Small intestine (tissue), 7 donors: Measurements from ENCODE around the gene GID8. TPM values are rescaled to one million over a fixed set of nuclear protein-coding genes. Genes with fewer than 3 reads are reported as not detected.

ENCODE experiments used
- DNase-seq, 2 donors: peaks; one replicate each; pipeline versions ENCODE4 v3.0.0 to v3.0.0-alpha.2; 2013
- FAIRE-seq: peaks from 2 replicates; lab custom pipeline; 2012; peaks lifted over from hg19 to GRCh38; lab: Jason Lieb, UNC
- H3K27ac ChIP-seq, 3 donors: one replicate each; pipeline ENCODE4 v1.5.1; 2013; ENCODE audit warnings: low read length in 2 of 3, mild to moderate bottlenecking in 2 of 3, control low read depth in 1 of 3, inconsistent platforms in 1 of 3, low read depth in 1 of 3, moderate library complexity in 1 of 3
- H3K27me3 ChIP-seq, 3 donors: one replicate each; pipeline ENCODE4 v1.6.1; 2013; ENCODE audit warnings: low read length in 3 of 3, inconsistent platforms in 1 of 3; ENCODE audit not compliant: control insufficient read depth in 3 of 3, insufficient read depth in 3 of 3
- H3K36me3 ChIP-seq, 3 donors: one replicate each; pipeline ENCODE4 v1.6.1; 2013; ENCODE audit warnings: low read length in 3 of 3, inconsistent platforms in 1 of 3, low read depth in 1 of 3, mild to moderate bottlenecking in 1 of 3, moderate library complexity in 1 of 3; ENCODE audit not compliant: control insufficient read depth in 3 of 3, insufficient read depth in 2 of 3
- H3K4me1 ChIP-seq, 3 donors: one replicate each; pipeline ENCODE4 v1.6.1; 2013; ENCODE audit warnings: low read length in 2 of 3, inconsistent platforms in 1 of 3, low read depth in 1 of 3, mild to moderate bottlenecking in 1 of 3, moderate library complexity in 1 of 3; ENCODE audit not compliant: control insufficient read depth in 3 of 3, insufficient read depth in 2 of 3
- H3K4me3 ChIP-seq, 3 donors: one replicate each; pipeline ENCODE4 v1.5.1; 2013; ENCODE audit warnings: low read length in 3 of 3, control low read depth in 1 of 3, inconsistent platforms in 1 of 3, low read depth in 1 of 3, mild to moderate bottlenecking in 1 of 3, moderate library complexity in 1 of 3
- H3K9me3 ChIP-seq, 2 donors: one replicate each; pipeline ENCODE4 v1.6.1; 2013; ENCODE audit warnings: low read depth in 1 of 2, low read length in 1 of 2; ENCODE audit not compliant: control insufficient read depth in 2 of 2, insufficient read depth in 1 of 2
- WGBS, 3 donors: extraction: QIAGEN DNeasy Blood & Tissue Kit; methylation state at CpG; one replicate each; pipeline ENCODE4 v1.1.7; 2013; 5-methylcytosine and 5-hydroxymethylcytosine counted together
- polyA plus RNA-seq, 4 donors: library from polyadenylated mRNA; stranded (reverse) in 3 of 4; unstranded in 1 of 4; fragments of 200-250 nt in 3 of 4; fragments of 120-200 nt in 1 of 4; gene quantifications; one replicate each; pipeline versions ENCODE4 v1.2.1 to v1.2.3, GENCODE V29; 2013
- donor health status: healthy with polysubstance abuse.
- donor health status: control.
- donor health status: control.
- donor health status: Bipolar disorder and iron deficiency.
- donor health status: healthy.

The GID8 gene
- polyA plus RNA-seq, 4 donors = 14.3 to 31.0 (median 17.1) TPM

GRCh38 chr20:62913043-62913630 is 24.8 kb upstream of the GID8 start:
- FAIRE-seq (no peak), DNase-seq (no peak)
- peaks cover 20 to 63% (median 31%) of the 10 kb centered on the region in 3 donors for H3K36me3 ChIP-seq
- peaks cover 8 to 13% (median 9%) of the 10 kb centered on the region in 3 donors for H3K4me1 ChIP-seq
- 69 to 74% (median 70%) methylated on average over 7 of the region's 7 CpGs for WGBS, 3 donors
- H3K9me3 ChIP-seq = no peaks in the 10 kb centered on the region
- H3K4me3 ChIP-seq = no peak overlapping the region
- no peaks in the 10 kb centered on the region for H3K27me3 ChIP-seq
- no peak overlapping the region for H3K27ac ChIP-seq

- Histone ChIP-seq H3K27me3 (no peaks in the 10 kb centered on the region), H3K27ac (no peak overlapping the region), H3K4me1 (peaks cover 8 to 13% (median 11%) of the 10 kb centered on the region in 3 donors), H3K9me3 (no peaks in the 10 kb centered on the region), H3K36me3 (peaks cover 17 to 50% (median 24%) of the 10 kb centered on the region in 3 donors), H3K4me3 (no peak overlapping the region)
- WGBS, 3 donors = 86 to 87% (median 86%) methylated on average over 9 of the region's 9 CpGs
- FAIRE-seq (no peak), DNase-seq (no peak)
Observed at GRCh38 chr20:62914436-62914835, 23.5 kb upstream of the GID8 start.

GRCh38 chr20:62914970-62915457 is 22.9 kb upstream of the GID8 start:
- Histone ChIP-seq H3K9me3 (no peaks in the 10 kb centered on the region), H3K36me3 (peaks cover 17 to 45% (median 20%) of the 10 kb centered on the region in 3 donors), H3K27ac (no peak overlapping the region), H3K27me3 (no peaks in the 10 kb centered on the region), H3K4me3 (no peak overlapping the region), H3K4me1 (peaks cover 9 to 16% (median 14%) of the 10 kb centered on the region in 3 donors)
- FAIRE-seq (no peak), DNase-seq (peak; percentile 37 to 61)
- WGBS, 3 donors = 36 to 53% (median 44%) methylated on average over 8 of the region's 8 CpGs

- Histone ChIP-seq H3K36me3 (peaks cover 5 to 29% (median 8%) of the 10 kb centered on the region in 3 donors), H3K27ac (no peak overlapping the region), H3K4me3 (no peak overlapping the region), H3K27me3 (no peaks in the 10 kb centered on the region), H3K4me1 (peaks cover 15 to 19% (median 19%) of the 10 kb centered on the region in 3 donors), H3K9me3 (no peaks in the 10 kb centered on the region)
- DNase-seq (peak; percentile 44 to 67), FAIRE-seq (no peak)
- WGBS, 3 donors = 36 to 62% (median 53%) methylated on average over 10 of the region's 10 CpGs
Observed at GRCh38 chr20:62916703-62917476, 21.1 kb upstream of the GID8 start.

- WGBS, 3 donors = 49 to 75% (median 53%) methylated on average over 3 of the region's 3 CpGs
- Histone ChIP-seq H3K27ac (no peak overlapping the region), H3K27me3 (no peaks in the 10 kb centered on the region), H3K4me1 (peaks cover 20 to 25% (median 25%) of the 10 kb centered on the region in 3 donors), H3K36me3 (peaks cover 2 to 22% (median 7%) of the 10 kb centered on the region in 3 donors), H3K9me3 (no peaks in the 10 kb centered on the region), H3K4me3 (no peak overlapping the region)
- no peak for DNase-seq
- no peak for FAIRE-seq
Observed at GRCh38 chr20:62917720-62918119, 20.2 kb upstream of the GID8 start.

- DNase-seq (no peak), FAIRE-seq (no peak)
Observed at GRCh38 chr20:62918147-62918546, 19.8 kb upstream of the GID8 start.

GRCh38 chr20:62918831-62919230 is 19.1 kb upstream of the GID8 start:
- H3K9me3 ChIP-seq = no peaks in the 10 kb centered on the region
- 52 to 74% (median 58%) methylated on average over 6 of the region's 6 CpGs for WGBS, 3 donors
- DNase-seq (peak in 1 of 2 donors; percentile 26), FAIRE-seq (no peak)
- peaks cover 22 to 31% (median 27%) of the 10 kb centered on the region in 3 donors for H3K4me1 ChIP-seq
- peaks cover 0 to 12% (median 2%) of the 10 kb centered on the region in 3 donors for H3K36me3 ChIP-seq
- no peaks in the 10 kb centered on the region for H3K27me3 ChIP-seq
- no peak overlapping the region for H3K4me3 ChIP-seq
- H3K27ac ChIP-seq = peak overlapping the region in 1 of 3 donors; percentile 36

More at GRCh38 chr20:62918147-62918546, 19.8 kb upstream of the GID8 start:
- no peaks in the 10 kb centered on the region for H3K9me3 ChIP-seq
- H3K27ac ChIP-seq = no peak overlapping the region
- peaks cover 0 to 17% (median 4%) of the 10 kb centered on the region in 3 donors for H3K36me3 ChIP-seq
- no peak overlapping the region for H3K4me3 ChIP-seq
- no peaks in the 10 kb centered on the region for H3K27me3 ChIP-seq
- whole genome bisulfite sequencing, 3 donors = 32 to 44% (median 41%) methylated on average over 3 of the region's 3 CpGs
- H3K4me1 ChIP-seq = peaks cover 22 to 29% (median 27%) of the 10 kb centered on the region in 3 donors

- WGBS, 3 donors = 70 to 79% (median 78%) methylated on average over 10 of the region's 10 CpGs
- DNase-seq (no peak), FAIRE-seq (no peak)
- Histone ChIP-seq H3K4me1 (peaks cover 22 to 40% (median 31%) of the 10 kb centered on the region in 3 donors), H3K27me3 (no peaks in the 10 kb centered on the region), H3K9me3 (no peaks in the 10 kb centered on the region), H3K4me3 (no peak overlapping the region), H3K27ac (no peak overlapping the region), H3K36me3 (peaks cover 0 to 6% (median 2%) of the 10 kb centered on the region in 3 donors)
Observed at GRCh38 chr20:62920039-62920645, 17.8 kb upstream of the GID8 start.
